ENCODE measurements around the gene STT3B. TPM values are rescaled to one million over a fixed set of nuclear protein-coding genes. Genes with fewer than 3 reads are reported as not detected.

The STT3B gene
- total RNA-seq, 1 experiment from 2014 or later: 202 TPM

- no peak for DNase-seq
- Mint-ChIP-seq H3K4me3 (ENCODE audit: low read depth, unreplicated experiment) (no peak overlapping the region), H3K27ac (ENCODE audit: unreplicated experiment) (no peak overlapping the region), H3K27me3 (ENCODE audit: unreplicated experiment) (no peaks in the 10 kb centered on the region), H3K9me3 (ENCODE audit: low read depth, unreplicated experiment) (peaks cover 5% of the 10 kb centered on the region), H3K4me1 (ENCODE audit: low read depth, unreplicated experiment) (no peaks in the 10 kb centered on the region), H3K36me3 (ENCODE audit: insufficient read depth, unreplicated experiment) (no peaks in the 10 kb centered on the region)
- intact Hi-C loops (cut with micrococcal nuclease; ENCODE audit: unreplicated experiment): no loop called here
- CTCF ChIA-PET: no interaction called here
- TF ChIP-seq CTCF (IDR thresholded peaks at IDR 0.05; ENCODE audit: unreplicated experiment): no peak
- no TSS peak for BruUV-seq (replicated peaks)
Observed at GRCh38 chr3:31495971-31496665, 36.6 kb upstream of the STT3B start.

- CTCF ChIA-PET: no interaction called here
- TF ChIP-seq CTCF (IDR thresholded peaks at IDR 0.05; ENCODE audit: unreplicated experiment): no peak
- no TSS peak for BruUV-seq (replicated peaks)
- DNase-seq: no peak
- H3K4me3 Mint-ChIP-seq (ENCODE audit: low read depth, unreplicated experiment): no peak overlapping the region
- no peaks in the 10 kb centered on the region for H3K36me3 Mint-ChIP-seq (ENCODE audit: insufficient read depth, unreplicated experiment)
- no peak overlapping the region for H3K27ac Mint-ChIP-seq (ENCODE audit: unreplicated experiment)
- intact Hi-C loops (cut with micrococcal nuclease; ENCODE audit: unreplicated experiment): no loop called here
- H3K9me3 Mint-ChIP-seq (ENCODE audit: low read depth, unreplicated experiment): no peaks in the 10 kb centered on the region
- H3K27me3 Mint-ChIP-seq (ENCODE audit: unreplicated experiment): no peaks in the 10 kb centered on the region
- H3K4me1 Mint-ChIP-seq (ENCODE audit: low read depth, unreplicated experiment): no peaks in the 10 kb centered on the region
Observed at GRCh38 chr3:31498791-31499190, 33.9 kb upstream of the STT3B start.

GRCh38 chr3:31499281-31499680, 33.4 kb upstream of the STT3B start:
- H3K9me3 Mint-ChIP-seq (ENCODE audit: low read depth, unreplicated experiment): no peaks in the 10 kb centered on the region
- H3K36me3 Mint-ChIP-seq (ENCODE audit: insufficient read depth, unreplicated experiment): no peaks in the 10 kb centered on the region
- no peak overlapping the region for H3K27ac Mint-ChIP-seq (ENCODE audit: unreplicated experiment)
- BruUV-seq (replicated peaks): no TSS peak
- TF ChIP-seq CTCF (IDR thresholded peaks at IDR 0.05; ENCODE audit: unreplicated experiment): no peak
- intact Hi-C loops (cut with micrococcal nuclease; ENCODE audit: unreplicated experiment): no loop called here
- CTCF ChIA-PET: no interaction called here
- H3K4me1 Mint-ChIP-seq (ENCODE audit: low read depth, unreplicated experiment): no peaks in the 10 kb centered on the region
- no peaks in the 10 kb centered on the region for H3K27me3 Mint-ChIP-seq (ENCODE audit: unreplicated experiment)
- no peak for DNase-seq
- H3K4me3 Mint-ChIP-seq (ENCODE audit: low read depth, unreplicated experiment): no peak overlapping the region

- Mint-ChIP-seq H3K36me3 (ENCODE audit: insufficient read depth, unreplicated experiment) (no peaks in the 10 kb centered on the region), H3K9me3 (ENCODE audit: low read depth, unreplicated experiment) (no peaks in the 10 kb centered on the region), H3K27me3 (ENCODE audit: unreplicated experiment) (peaks cover 18% of the 10 kb centered on the region), H3K27ac (ENCODE audit: unreplicated experiment) (no peak overlapping the region), H3K4me1 (ENCODE audit: low read depth, unreplicated experiment) (no peaks in the 10 kb centered on the region), H3K4me3 (ENCODE audit: low read depth, unreplicated experiment) (no peak overlapping the region)
- CTCF ChIA-PET: no interaction called here
- TF ChIP-seq CTCF (IDR thresholded peaks at IDR 0.05; ENCODE audit: unreplicated experiment): no peak
- no peak for DNase-seq
- intact Hi-C loops (cut with micrococcal nuclease; ENCODE audit: unreplicated experiment): no loop called here
- BruUV-seq (replicated peaks): no TSS peak
Observed at GRCh38 chr3:31502803-31503221, 29.9 kb upstream of the STT3B start.

All from Calu3 (cell line).